Keratinocyte (primary cell): Measurements from ENCODE around the gene NOL9. TPM values are rescaled to one million over a fixed set of nuclear protein-coding genes. Genes with fewer than 3 reads are reported as not detected.

Experiments used
- DNase-seq: peaks from one replicate; pipeline ENCODE4 v3.0.0-alpha.2; 2011; ENCODE audit warnings: low read depth, missing footprints, low spot score
- FAIRE-seq: peaks from 2 replicates; lab custom pipeline; 2011; peaks lifted over from hg19 to GRCh38; lab: Jason Lieb, UNC
- H2AFZ ChIP-seq: 2 replicates; pipeline ENCODE4 v1.6.0; 2012; ENCODE audit warnings: low read length, control low read depth, inconsistent platforms; ENCODE audit not compliant: control insufficient read depth
- H3K27ac ChIP-seq: 2 replicates; pipeline ENCODE4 v1.5.1; 2011; ENCODE audit warnings: low read length; ENCODE audit not compliant: control insufficient read depth, insufficient read depth
- H3K27me3 ChIP-seq: 3 replicates; pipeline ENCODE4 v1.6.0; 2011; ENCODE audit warnings: low read length; ENCODE audit not compliant: control insufficient read depth, insufficient read depth; ENCODE audit errors: extremely low read depth
- H3K36me3 ChIP-seq, 2 experiments: 2 replicates in 1 of 2; 3 replicates in 1 of 2; pipeline ENCODE4 v1.5.1; 2011; ENCODE audit warnings: low read length in 2 of 2, mild to moderate bottlenecking in 1 of 2; ENCODE audit not compliant: control insufficient read depth in 2 of 2, insufficient read depth in 2 of 2; ENCODE audit errors: extremely low read depth in 1 of 2
- H3K4me1 ChIP-seq: 3 replicates; pipeline ENCODE4 v1.5.1; 2011; ENCODE audit warnings: low read length; ENCODE audit not compliant: control insufficient read depth, insufficient read depth; ENCODE audit errors: extremely low read depth
- H3K4me2 ChIP-seq: 3 replicates; pipeline ENCODE4 v1.6.0; 2011; ENCODE audit warnings: low read depth, low read length; ENCODE audit not compliant: control insufficient read depth, insufficient read depth; ENCODE audit errors: extremely low read depth
- H3K4me3 ChIP-seq, 3 experiments: fragments of 200-600 bp in 1 of 3; sonication (generic) in 1 of 3; 2 replicates in 2 of 3; 3 replicates in 1 of 3; pipeline ENCODE4 v1.5.1; 2011 to 2016; ENCODE audit warnings: low read length in 3 of 3, mild to moderate bottlenecking in 3 of 3, control low read depth in 2 of 3, inconsistent platforms in 1 of 3, low read depth in 1 of 3, mixed read lengths in 1 of 3, mixed run types in 1 of 3, moderate library complexity in 1 of 3; ENCODE audit not compliant: control insufficient read depth in 2 of 3, insufficient read depth in 2 of 3; ENCODE audit errors: extremely low read depth in 1 of 3
- H3K79me2 ChIP-seq: 2 replicates; pipeline ENCODE4 v1.6.0; 2012; ENCODE audit warnings: low read length; ENCODE audit not compliant: control insufficient read depth, insufficient read depth
- H3K9ac ChIP-seq: 3 replicates; pipeline ENCODE4 v1.6.0; 2011; ENCODE audit warnings: low read length; ENCODE audit not compliant: control insufficient read depth, insufficient read depth; ENCODE audit errors: extremely low read depth
- H3K9me1 ChIP-seq: 3 replicates; pipeline ENCODE4 v1.6.0; 2011; ENCODE audit warnings: low read length; ENCODE audit not compliant: control insufficient read depth, insufficient read depth; ENCODE audit errors: extremely low read depth
- H3K9me3 ChIP-seq: 2 replicates; pipeline ENCODE4 v1.5.1; 2012; ENCODE audit warnings: low read depth, low read length; ENCODE audit not compliant: control insufficient read depth
- H4K20me1 ChIP-seq: 3 replicates; pipeline ENCODE4 v1.6.0; 2011; ENCODE audit warnings: low read length; ENCODE audit not compliant: control insufficient read depth, insufficient read depth; ENCODE audit errors: extremely low read depth
- CTCF ChIP-seq, 3 experiments: IDR thresholded peaks in 1 of 3; conservative IDR thresholded peaks in 1 of 3; optimal IDR thresholded peaks in 1 of 3; 2 replicates in 2 of 3; 3 replicates in 1 of 3; pipeline versions ENCODE3 to v1.5.1; 2011; ENCODE audit warnings: low read length in 3 of 3, mild to moderate bottlenecking in 3 of 3, moderate library complexity in 2 of 3, control low read depth in 1 of 3, inconsistent platforms in 1 of 3; ENCODE audit not compliant: insufficient read depth in 2 of 3; ENCODE audit errors: extremely low read depth in 1 of 3
- EZH2 ChIP-seq: IDR thresholded peaks from one replicate; pipeline ENCODE4 v1.6.1; 2012; ENCODE audit warnings: inconsistent platforms, mild to moderate bottlenecking, low read length, moderate library complexity
- dilution Hi-C: fragments of 300-500 bp; cut with MboI; formaldehyde crosslinking; loops from one replicate; pipeline ENCODE4 v1.7.0; 2020; ENCODE audit warnings: low sequenced_read_pairs; ENCODE audit not compliant: extremely low pct_ligation_motif_present
- polyA plus RNA-seq, 5 experiments: library from polyadenylated mRNA; depleted of rRNA in 3 of 5; stranded (reverse) in 3 of 5; stranded (forward) in 1 of 5; unstranded in 1 of 5; fragments of >200 nt; gene quantifications; 1 replicate in 1 of 5; 2 replicates in 3 of 5; 3 replicates in 1 of 5; pipeline versions ENCODE4 v1.2.1 to v1.2.3, GENCODE V29; 2011 to 2012; ENCODE audit warnings: missing spikeins in 2 of 5, low read depth in 1 of 5, low replicate concordance in 1 of 5

The NOL9 gene
- polyA plus RNA-seq, 1 donor (not counting 4 experiments of a cell fraction or from before 2014, with no cell fraction given): 24.6 TPM

GRCh38 chr1:6504887-6505286 lies 49.4 kb downstream of the NOL9 start:
- dilution Hi-C loops: no loop called here
- H3K27ac ChIP-seq: no peak overlapping the region
- no peaks in the 10 kb centered on the region for H3K9me3 ChIP-seq
- H2AFZ ChIP-seq: no peak overlapping the region
- H3K27me3 ChIP-seq: peaks cover 6% of the 10 kb centered on the region
- H4K20me1 ChIP-seq: no peaks in the 10 kb centered on the region
- FAIRE-seq (no peak), DNase-seq (no peak)
- no peaks in the 10 kb centered on the region for H3K9me1 ChIP-seq
- H3K79me2 ChIP-seq: no peaks in the 10 kb centered on the region
- no peaks in the 10 kb centered on the region for H3K36me3 ChIP-seq
- H3K4me2 ChIP-seq: no peak overlapping the region
- no peak overlapping the region for H3K9ac ChIP-seq
- H3K4me3 ChIP-seq: no peak overlapping the region
- no peak for TF ChIP-seq CTCF (optimal IDR thresholded peaks at IDR 0.05 in 1 of 3, IDR thresholded peaks at IDR 0.05 in 1 of 3, conservative IDR thresholded peaks at IDR 0.05 in 1 of 3; ENCODE audit: extremely low read depth in 1 of 3, insufficient read depth in 2 of 3, low read length in 3 of 3)
- TF ChIP-seq EZH2: no peak
- H3K4me1 ChIP-seq: no peaks in the 10 kb centered on the region

DNA sequence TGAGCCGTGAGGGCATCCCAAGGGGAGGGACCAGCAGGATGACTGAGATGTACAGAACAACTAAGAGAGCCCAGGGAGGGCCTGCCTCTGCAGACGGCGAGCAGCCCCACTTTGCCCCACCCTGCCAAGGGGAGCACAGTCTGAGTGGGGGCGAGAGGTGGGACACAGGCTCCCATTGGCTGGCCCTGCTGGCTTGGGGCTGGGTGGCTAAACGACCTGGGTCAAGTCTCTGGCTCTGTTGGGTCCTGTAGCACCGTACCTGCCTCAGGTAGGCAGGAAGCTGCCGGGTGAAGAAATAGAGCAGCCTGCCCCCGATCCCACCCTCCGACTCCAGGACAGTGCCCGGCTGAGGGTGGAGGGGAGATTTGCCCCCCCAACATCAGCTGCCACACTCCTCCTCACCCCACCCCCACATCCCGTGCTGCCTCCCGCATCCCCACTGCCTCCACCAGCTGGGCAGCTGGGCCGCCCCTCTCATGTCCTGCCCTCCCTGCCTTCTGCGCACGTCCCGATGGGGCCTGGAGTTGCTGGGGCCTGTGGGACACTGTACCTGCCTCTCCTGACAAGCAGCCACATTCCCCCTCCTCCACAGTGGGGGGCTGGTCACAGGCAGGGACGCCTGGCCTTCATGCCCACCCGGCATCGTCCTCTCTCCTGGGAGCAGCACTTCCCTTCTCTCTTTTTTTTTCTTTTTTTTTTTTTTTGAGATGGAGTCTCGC lies 50.3 kb downstream of the NOL9 start:
- H3K27me3 ChIP-seq: peaks cover 6% of the 10 kb centered on the region
- dilution Hi-C loops: no loop called here
- no peaks in the 10 kb centered on the region for H3K4me1 ChIP-seq
- H3K79me2 ChIP-seq: no peaks in the 10 kb centered on the region
- H4K20me1 ChIP-seq: no peaks in the 10 kb centered on the region
- no peak overlapping the region for H3K4me3 ChIP-seq
- H3K9me1 ChIP-seq: no peaks in the 10 kb centered on the region
- no peak for DNase-seq
- no peak overlapping the region for H3K9ac ChIP-seq
- no peak for FAIRE-seq
- TF ChIP-seq EZH2 (no peak), CTCF (optimal IDR thresholded peaks at IDR 0.05 in 1 of 3, IDR thresholded peaks at IDR 0.05 in 1 of 3, conservative IDR thresholded peaks at IDR 0.05 in 1 of 3; ENCODE audit: extremely low read depth in 1 of 3, insufficient read depth in 2 of 3, low read length in 3 of 3) (no peak)
- H2AFZ ChIP-seq: no peak overlapping the region
- H3K4me2 ChIP-seq: no peak overlapping the region
- H3K9me3 ChIP-seq: no peaks in the 10 kb centered on the region
- no peaks in the 10 kb centered on the region for H3K36me3 ChIP-seq
- no peak overlapping the region for H3K27ac ChIP-seq
